Neural cell (in vitro differentiated cells): ENCODE measurements around the gene DNAH6. TPM values are rescaled to one million over a fixed set of nuclear protein-coding genes. Genes with fewer than 3 reads are reported as not detected.

Source experiments
- H2AFZ ChIP-seq: fragments of 200-600, 300-800 bp; sonication (generic), shearing (Covaris generic); 2 replicates; pipeline ENCODE4 v1.6.0; 2014; ENCODE audit warnings: low read depth, mild to moderate bottlenecking, antibody characterized with exemption, low read length, moderate library complexity
- H3F3A ChIP-seq: fragments of 200-600 bp; shearing (Covaris generic); 2 replicates; pipeline ENCODE4 v1.6.1; 2016; ENCODE audit warnings: mild to moderate bottlenecking, moderate library complexity, mixed read lengths, antibody characterized with exemption, low read length; ENCODE audit not compliant: insufficient read depth, poor library complexity, severe bottlenecking
- H3K27ac ChIP-seq: fragments of 200-600, 300-800 bp; sonication (generic), shearing (Covaris generic); 2 replicates; pipeline ENCODE4 v1.5.1; 2014; ENCODE audit warnings: mild to moderate bottlenecking, low read length, moderate library complexity
- H3K27me3 ChIP-seq: fragments of 300-800, 200-600 bp; sonication (generic), shearing (Covaris generic); 2 replicates; pipeline ENCODE4 v1.6.0; 2014; ENCODE audit warnings: mild to moderate bottlenecking, low read depth, low read length, moderate library complexity; ENCODE audit not compliant: insufficient read depth
- H3K36me3 ChIP-seq: fragments of 300-800, 200-600 bp; sonication (generic), shearing (Covaris generic); 2 replicates; pipeline ENCODE4 v1.5.1; 2014; ENCODE audit warnings: mild to moderate bottlenecking, antibody characterized with exemption, low read length, moderate library complexity; ENCODE audit not compliant: insufficient read depth
- H3K4me2 ChIP-seq: fragments of 300-800, 200-600 bp; sonication (generic), shearing (Covaris generic); 2 replicates; pipeline ENCODE4 v1.6.0; 2014; ENCODE audit warnings: mild to moderate bottlenecking, low read length
- H3K4me3 ChIP-seq: fragments of 300-800, 200-600 bp; sonication (generic), shearing (Covaris generic); 2 replicates; pipeline ENCODE4 v1.5.1; 2014; ENCODE audit warnings: mild to moderate bottlenecking, low read length, moderate library complexity
- H3K79me2 ChIP-seq: fragments of 200-600 bp; shearing (Covaris generic); replicated peaks from 2 replicates; pipeline ENCODE4 v1.6.0; 2014; ENCODE audit warnings: mild to moderate bottlenecking, low read length, moderate library complexity; ENCODE audit not compliant: insufficient read depth
- H3K9ac ChIP-seq: fragments of 300-800, 200-600 bp; sonication (generic), shearing (Covaris generic); 2 replicates; pipeline ENCODE4 v1.6.1; 2016; ENCODE audit warnings: mild to moderate bottlenecking, low read length, mixed read lengths
- H3K9me2 ChIP-seq: fragments of 200-600 bp; shearing (Covaris generic); 2 replicates; pipeline ENCODE4 v1.6.1; 2016; ENCODE audit warnings: mild to moderate bottlenecking, low read length, mixed read lengths; ENCODE audit not compliant: insufficient read depth
- H3K9me3 ChIP-seq: fragments of 200-600, 300-800 bp; sonication (generic), shearing (Covaris generic); 2 replicates; pipeline ENCODE4 v1.6.1; 2016; ENCODE audit warnings: mild to moderate bottlenecking, mixed run types, low read length, moderate library complexity, mixed read lengths
- H4K20me1 ChIP-seq: fragments of 200-600 bp; shearing (Covaris generic); 2 replicates; pipeline ENCODE4 v1.6.1; 2016; ENCODE audit warnings: mild to moderate bottlenecking, mixed run types; ENCODE audit not compliant: insufficient read depth
- EP300 ChIP-seq: fragments of 450-650 bp; conservative IDR thresholded peaks from 2 replicates; pipeline ENCODE4 v1.6.1; 2014; ENCODE audit warnings: antibody characterized with exemption, mild to moderate bottlenecking, moderate library complexity; ENCODE audit not compliant: poor library complexity, severe bottlenecking
- EZH2 ChIP-seq: fragments of 200-600, 300-800 bp; shearing (Covaris generic), sonication (generic); IDR thresholded peaks from 2 replicates; pipeline ENCODE4 v1.6.1; 2014; ENCODE audit warnings: antibody characterized with exemption, low read length, borderline replicate concordance, mild to moderate bottlenecking; ENCODE audit not compliant: insufficient read depth, poor library complexity, severe bottlenecking
- MXI1 ChIP-seq: fragments of 450-650 bp; conservative IDR thresholded peaks from 2 replicates; pipeline ENCODE4 v1.6.1; 2014; ENCODE audit warnings: antibody characterized with exemption, mild to moderate bottlenecking; ENCODE audit not compliant: poor library complexity, severe bottlenecking
- POLR2AphosphoS5 ChIP-seq: IDR thresholded peaks from 2 replicates; pipeline ENCODE4 v1.6.1; 2012
- RAD21 ChIP-seq: fragments of 450-650 bp; conservative IDR thresholded peaks from 2 replicates; pipeline ENCODE4 v1.6.1; 2014; ENCODE audit warnings: antibody characterized with exemption, mild to moderate bottlenecking, moderate library complexity
- SMC3 ChIP-seq: fragments of 450-650 bp; conservative IDR thresholded peaks from 2 replicates; pipeline ENCODE4 v1.6.1; 2014; ENCODE audit warnings: antibody characterized with exemption, mild to moderate bottlenecking, moderate library complexity; ENCODE audit not compliant: poor library complexity
- TAF1 ChIP-seq: IDR thresholded peaks from 2 replicates; pipeline ENCODE4 v1.6.1; 2012; ENCODE audit warnings: low read depth
- polyA plus RNA-seq: library from polyadenylated mRNA; depleted of rRNA; stranded (reverse); fragments of >200 nt; gene quantifications from 2 replicates; pipeline ENCODE4 v1.2.3, GENCODE V29; 2014
- TF ChIP-seq, protein P1 (sequence below): IDR thresholded peaks from 2 replicates; pipeline ENCODE4 v1.6.1; 2012; ENCODE audit warnings: borderline replicate concordance
- TF ChIP-seq, protein P2 (sequence below): fragments of 450-650 bp; IDR thresholded peaks from 2 replicates; pipeline ENCODE4 v1.5.1; 2014; ENCODE audit warnings: antibody characterized with exemption, mild to moderate bottlenecking, moderate library complexity; ENCODE audit not compliant: poor library complexity, severe bottlenecking

DNAH6 gene
- polyA plus RNA-seq, 1 donor from 2014 or later: 2.1 TPM

DNA sequence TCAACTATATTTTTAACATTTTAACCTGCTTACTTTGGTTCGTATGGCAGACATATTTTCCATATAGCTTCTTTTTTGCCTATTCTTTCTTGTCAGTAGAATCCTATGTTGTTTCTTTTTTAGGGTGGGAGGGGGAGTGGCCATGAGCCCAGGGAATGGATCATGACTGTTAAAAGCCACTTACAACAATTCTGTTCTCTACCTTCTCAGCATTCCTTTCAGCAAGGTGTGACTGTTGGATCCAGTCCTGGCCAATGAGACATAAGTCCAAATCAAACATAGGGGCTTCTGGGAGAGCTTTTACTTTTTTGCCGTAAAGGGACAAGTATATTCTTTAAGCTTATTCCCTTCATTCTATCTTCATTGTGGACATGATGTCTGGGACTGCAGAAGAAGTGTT, 25.0 kb upstream of the DNAH6 start:
- Histone ChIP-seq H3K27ac (no peak overlapping the region), H3K9me3 (no peaks in the 10 kb centered on the region), H2AFZ (no peak overlapping the region), H3K4me2 (no peak overlapping the region), H4K20me1 (no peaks in the 10 kb centered on the region), H3K79me2 (no peaks in the 10 kb centered on the region), H3K9me2 (no peaks in the 10 kb centered on the region), H3K4me3 (no peak overlapping the region), H3K36me3 (no peaks in the 10 kb centered on the region), H3K9ac (no peak overlapping the region), H3K27me3 (no peaks in the 10 kb centered on the region), H3F3A (no peaks in the 10 kb centered on the region)
- no peak for TF ChIP-seq EZH2
- TF ChIP-seq, protein P1, sequence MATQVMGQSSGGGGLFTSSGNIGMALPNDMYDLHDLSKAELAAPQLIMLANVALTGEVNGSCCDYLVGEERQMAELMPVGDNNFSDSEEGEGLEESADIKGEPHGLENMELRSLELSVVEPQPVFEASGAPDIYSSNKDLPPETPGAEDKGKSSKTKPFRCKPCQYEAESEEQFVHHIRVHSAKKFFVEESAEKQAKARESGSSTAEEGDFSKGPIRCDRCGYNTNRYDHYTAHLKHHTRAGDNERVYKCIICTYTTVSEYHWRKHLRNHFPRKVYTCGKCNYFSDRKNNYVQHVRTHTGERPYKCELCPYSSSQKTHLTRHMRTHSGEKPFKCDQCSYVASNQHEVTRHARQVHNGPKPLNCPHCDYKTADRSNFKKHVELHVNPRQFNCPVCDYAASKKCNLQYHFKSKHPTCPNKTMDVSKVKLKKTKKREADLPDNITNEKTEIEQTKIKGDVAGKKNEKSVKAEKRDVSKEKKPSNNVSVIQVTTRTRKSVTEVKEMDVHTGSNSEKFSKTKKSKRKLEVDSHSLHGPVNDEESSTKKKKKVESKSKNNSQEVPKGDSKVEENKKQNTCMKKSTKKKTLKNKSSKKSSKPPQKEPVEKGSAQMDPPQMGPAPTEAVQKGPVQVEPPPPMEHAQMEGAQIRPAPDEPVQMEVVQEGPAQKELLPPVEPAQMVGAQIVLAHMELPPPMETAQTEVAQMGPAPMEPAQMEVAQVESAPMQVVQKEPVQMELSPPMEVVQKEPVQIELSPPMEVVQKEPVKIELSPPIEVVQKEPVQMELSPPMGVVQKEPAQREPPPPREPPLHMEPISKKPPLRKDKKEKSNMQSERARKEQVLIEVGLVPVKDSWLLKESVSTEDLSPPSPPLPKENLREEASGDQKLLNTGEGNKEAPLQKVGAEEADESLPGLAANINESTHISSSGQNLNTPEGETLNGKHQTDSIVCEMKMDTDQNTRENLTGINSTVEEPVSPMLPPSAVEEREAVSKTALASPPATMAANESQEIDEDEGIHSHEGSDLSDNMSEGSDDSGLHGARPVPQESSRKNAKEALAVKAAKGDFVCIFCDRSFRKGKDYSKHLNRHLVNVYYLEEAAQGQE: no peak
- no peak for TF ChIP-seq TAF1
- TF ChIP-seq EP300: no peak
- TF ChIP-seq MXI1: no peak
- TF ChIP-seq, protein P2, sequence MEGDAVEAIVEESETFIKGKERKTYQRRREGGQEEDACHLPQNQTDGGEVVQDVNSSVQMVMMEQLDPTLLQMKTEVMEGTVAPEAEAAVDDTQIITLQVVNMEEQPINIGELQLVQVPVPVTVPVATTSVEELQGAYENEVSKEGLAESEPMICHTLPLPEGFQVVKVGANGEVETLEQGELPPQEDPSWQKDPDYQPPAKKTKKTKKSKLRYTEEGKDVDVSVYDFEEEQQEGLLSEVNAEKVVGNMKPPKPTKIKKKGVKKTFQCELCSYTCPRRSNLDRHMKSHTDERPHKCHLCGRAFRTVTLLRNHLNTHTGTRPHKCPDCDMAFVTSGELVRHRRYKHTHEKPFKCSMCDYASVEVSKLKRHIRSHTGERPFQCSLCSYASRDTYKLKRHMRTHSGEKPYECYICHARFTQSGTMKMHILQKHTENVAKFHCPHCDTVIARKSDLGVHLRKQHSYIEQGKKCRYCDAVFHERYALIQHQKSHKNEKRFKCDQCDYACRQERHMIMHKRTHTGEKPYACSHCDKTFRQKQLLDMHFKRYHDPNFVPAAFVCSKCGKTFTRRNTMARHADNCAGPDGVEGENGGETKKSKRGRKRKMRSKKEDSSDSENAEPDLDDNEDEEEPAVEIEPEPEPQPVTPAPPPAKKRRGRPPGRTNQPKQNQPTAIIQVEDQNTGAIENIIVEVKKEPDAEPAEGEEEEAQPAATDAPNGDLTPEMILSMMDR: no peak
- no peak for TF ChIP-seq RAD21
- TF ChIP-seq POLR2AphosphoS5: no peak
- TF ChIP-seq SMC3: no peak

DNA sequence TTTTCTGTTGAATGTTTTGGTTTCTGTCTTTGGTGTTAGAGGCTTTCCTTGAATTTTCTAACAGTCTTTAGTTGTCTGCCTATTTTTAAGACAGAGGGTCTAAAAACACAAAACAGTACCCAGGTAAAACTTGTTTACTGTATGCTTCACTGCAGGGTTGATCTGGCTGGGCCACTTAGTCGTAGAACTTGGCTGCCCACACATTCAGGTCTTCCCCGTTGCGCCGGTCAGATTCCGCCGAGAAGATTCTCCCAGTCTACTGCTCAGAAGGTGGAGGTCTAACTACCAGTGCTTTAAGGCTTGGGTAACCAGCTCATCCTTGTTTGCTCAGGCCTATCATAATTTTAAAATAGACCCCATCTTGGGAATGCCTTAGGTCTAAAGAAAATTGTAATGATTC, 24.6 kb upstream of the DNAH6 start:
- H3K79me2 ChIP-seq: no peaks in the 10 kb centered on the region

More for the DNA sequence above, 24.6 kb upstream of the DNAH6 start:
- TF ChIP-seq TAF1 (no peak), MXI1 (no peak), POLR2AphosphoS5 (no peak), SMC3 (no peak), RAD21 (no peak), EZH2 (no peak), EP300 (no peak)
- TF ChIP-seq, protein P1: no peak
- TF ChIP-seq, protein P2: no peak
- Histone ChIP-seq H3K9me3 (no peaks in the 10 kb centered on the region), H3F3A (no peaks in the 10 kb centered on the region), H2AFZ (no peak overlapping the region), H3K36me3 (no peaks in the 10 kb centered on the region), H3K4me3 (no peak overlapping the region), H4K20me1 (no peaks in the 10 kb centered on the region), H3K27ac (no peak overlapping the region), H3K4me2 (no peak overlapping the region), H3K9ac (no peak overlapping the region), H3K9me2 (no peaks in the 10 kb centered on the region), H3K27me3 (no peaks in the 10 kb centered on the region)
